GOT3 (cell line): Measurements from ENCODE around the gene GRAMD1A.
"Not testable (repeated sequence)": the region's sequence is repeated elsewhere in the genome, so short reads cannot be mapped to it uniquely, and the experiment has no call there.

Experiments used
- DNase-seq: peaks from one replicate; lab custom pipeline; 2025; ENCODE audit warnings: mixed read lengths; lab: John Stamatoyannopoulos, UW

GRAMD1A gene

DNA sequence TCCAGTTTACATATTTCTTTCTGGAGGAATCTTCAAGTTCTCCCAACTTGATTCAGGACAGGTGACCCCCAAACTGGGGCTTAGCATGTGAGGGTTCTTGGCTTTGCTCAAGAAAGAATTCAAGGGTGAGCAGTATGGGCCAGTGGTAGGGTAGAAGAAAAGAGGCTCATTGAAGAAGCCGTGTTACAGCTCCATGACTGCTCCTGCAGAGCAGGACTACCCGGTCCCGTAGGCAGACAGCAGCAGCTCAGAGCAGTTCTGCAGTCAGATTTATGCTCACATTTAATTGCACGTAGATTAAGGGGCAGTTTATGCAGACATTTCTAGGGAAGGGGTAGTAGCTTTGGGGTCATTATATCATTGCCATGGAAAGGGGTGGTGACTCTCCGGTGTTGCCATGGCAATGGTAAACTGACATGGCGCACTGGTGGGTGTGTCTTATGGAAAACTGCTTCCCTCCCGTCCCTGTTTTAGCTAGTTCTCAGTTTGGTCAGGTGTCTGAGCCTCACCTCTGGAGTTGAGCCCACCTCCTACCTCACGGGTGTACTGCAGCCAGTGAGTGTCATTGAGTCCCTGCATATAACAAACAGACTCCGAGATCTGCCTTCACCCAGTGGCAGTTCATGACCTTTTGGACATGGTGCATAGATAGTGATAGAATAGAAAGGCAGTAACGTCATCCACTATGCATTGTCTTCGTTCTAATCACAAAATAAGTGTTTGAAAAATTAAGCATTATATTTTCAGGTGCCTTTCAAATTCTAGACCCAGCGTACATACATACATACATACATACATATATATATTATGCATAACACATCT is 20.1 kb upstream of the GRAMD1A start:
- no peak for DNase-seq

DNA sequence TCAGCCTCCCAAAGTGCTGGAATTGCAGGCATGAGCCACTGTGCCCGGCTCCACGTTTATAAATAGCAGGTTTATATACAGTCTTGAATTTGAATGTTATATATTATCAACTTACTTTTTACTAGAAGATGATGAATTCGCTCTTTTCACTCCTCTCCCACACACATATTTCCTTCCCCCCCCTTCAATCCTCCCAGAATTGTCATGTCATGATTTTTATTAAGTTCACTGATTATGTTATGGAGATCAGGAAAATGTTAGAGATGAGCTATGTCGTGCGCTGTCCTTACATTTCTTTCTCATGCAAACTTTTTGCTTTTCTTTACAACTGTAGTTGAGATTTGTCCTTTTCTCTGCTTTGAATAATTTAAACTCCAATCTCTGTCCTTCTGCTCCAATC is 17.8 kb upstream of the GRAMD1A start:
- DNase-seq: no peak

DNA sequence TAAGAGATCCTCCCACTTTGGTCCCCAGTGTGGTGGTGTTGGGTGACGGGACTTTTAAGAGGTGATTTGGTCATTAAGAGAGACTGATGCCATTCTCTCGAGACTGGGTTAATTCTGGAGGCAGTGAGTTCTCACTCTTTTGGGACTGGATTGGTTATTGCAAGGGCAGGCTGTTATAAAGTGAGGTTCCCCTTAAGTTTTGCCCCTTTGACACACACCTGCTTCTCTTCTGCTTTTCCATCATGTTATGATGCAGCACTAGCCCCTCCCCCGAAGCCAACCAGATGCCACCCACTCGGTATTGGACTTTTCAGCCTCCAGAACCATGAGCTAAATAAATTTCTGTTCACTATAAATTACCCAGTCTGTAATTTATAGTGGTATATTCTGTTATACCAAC is 16.3 kb upstream of the GRAMD1A start:
- no peak for DNase-seq

DNA sequence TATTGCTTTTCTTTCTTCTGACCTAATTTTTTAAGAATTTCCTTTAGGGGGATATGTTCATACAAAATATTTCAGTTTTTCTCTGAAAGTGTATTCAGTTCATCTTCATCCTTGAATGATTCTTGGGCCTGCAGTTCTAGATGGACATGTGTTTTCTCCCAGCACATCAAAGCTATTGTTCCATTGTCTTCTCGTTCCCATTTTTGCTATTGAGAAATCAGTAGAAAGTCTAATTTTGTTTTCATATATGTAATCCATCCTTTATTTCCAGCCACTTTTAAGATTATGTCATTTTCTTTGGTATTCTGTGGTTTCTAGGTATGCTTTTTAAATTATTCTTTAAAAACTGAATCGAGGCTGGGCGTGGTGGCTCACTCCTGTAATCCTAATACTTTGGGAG is 15.8 kb upstream of the GRAMD1A start:
- DNase-seq: no peak

DNA sequence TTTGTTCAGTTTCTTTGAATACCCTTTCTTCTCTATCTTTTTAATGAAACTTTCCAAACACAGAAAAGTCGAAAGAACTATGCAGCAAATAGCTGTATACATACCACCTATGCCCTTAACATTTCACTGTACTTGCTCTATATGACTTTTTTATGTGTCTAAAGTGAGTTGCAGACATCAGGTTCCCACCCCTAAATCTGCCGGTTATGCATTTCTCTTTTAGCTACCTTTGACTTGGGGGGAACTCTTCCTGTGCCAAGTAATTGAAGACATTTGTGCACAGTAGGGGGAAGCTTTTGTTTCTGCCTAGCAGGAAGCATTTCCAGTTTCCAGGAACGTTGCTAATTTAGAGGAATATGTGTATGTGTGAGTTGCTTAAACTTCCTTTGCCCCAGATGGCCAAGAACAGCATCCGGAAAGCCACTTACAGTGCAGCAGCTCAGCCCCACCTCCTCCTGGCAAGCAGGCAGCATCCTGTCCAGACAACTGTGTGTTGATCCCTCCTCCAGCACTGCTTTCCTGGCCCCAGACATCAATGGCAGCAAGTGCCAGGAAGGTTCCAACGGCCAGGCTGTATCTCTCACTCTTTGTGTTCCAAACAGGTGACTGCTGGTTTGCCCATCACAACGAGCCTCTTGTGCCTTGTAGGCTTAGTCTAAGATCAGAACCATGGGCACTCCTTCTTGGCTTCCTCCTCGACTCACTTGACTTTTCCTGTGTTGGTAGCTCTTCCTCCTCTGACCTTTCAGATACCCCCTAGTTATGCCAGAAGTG is 14.7 kb upstream of the GRAMD1A start:
- DNase-seq: no peak

DNA sequence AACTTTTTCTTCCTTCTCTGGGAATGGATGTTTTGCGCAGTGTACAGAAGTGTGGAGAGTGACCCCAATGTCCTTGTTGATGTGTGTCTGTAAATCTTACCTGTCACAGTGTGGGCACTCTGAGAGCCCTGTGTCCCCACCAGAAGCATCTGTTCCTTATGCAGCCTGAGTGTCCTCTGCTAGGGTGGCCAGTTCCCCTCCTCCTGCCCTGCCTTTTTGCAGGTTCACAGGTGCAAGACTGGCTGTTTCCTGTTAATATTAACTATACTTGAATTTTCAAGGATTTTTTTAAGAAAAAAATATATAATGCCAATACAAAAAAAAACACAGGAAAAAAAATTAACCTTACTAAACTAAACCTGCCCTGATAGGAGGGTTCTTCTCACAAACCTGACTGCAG is 12.0 kb upstream of the GRAMD1A start:
- DNase-seq: no peak

DNA sequence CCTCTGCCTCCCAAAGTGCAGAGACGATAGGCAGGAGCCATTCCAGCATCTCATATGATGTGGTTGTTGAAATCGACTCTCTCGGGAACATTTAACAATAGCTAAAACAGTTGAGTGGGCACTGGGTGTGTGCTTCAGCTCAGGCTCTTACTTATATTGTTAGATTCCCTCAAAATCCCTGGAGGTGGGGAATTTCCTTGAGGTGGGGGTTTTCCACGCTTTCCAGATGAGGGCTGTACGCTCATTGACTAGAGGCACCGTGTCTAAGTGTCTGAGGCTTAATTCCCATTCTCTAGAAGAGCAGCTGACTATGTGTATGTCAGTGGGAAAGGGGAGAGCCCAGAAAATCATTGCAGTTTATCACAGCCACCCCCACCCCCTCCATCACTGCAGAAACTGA is 10.8 kb upstream of the GRAMD1A start:
- no peak for DNase-seq

DNA sequence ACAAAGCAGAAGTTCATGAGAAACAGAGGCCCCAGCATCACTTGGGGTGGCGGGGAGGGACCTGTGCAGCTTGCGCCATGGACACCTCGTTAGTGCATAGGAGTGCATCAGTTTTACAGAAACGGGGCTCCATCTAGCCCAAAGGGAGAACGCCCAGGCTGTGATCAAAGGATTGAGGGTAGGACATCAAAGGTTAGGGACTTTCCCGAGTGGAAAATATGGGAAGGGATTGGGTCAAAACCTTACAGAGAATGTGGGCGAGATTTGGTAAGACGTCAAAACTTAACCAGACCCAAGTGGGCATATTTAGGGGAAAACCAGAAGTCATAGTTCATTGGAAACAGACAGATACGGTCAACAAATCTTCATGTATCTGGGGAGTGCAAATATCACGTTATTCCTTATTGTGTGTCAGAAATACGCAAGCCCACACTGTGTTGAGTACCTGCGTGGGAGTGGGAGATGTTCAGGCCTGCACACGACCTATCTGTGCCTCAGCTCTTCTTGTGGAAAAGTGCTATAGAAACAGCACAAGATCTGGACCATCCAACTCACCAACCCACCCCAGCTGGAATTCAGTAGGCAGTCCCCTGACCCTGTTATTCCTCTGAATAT is 9.4 kb upstream of the GRAMD1A start:
- DNase-seq: no peak

DNA sequence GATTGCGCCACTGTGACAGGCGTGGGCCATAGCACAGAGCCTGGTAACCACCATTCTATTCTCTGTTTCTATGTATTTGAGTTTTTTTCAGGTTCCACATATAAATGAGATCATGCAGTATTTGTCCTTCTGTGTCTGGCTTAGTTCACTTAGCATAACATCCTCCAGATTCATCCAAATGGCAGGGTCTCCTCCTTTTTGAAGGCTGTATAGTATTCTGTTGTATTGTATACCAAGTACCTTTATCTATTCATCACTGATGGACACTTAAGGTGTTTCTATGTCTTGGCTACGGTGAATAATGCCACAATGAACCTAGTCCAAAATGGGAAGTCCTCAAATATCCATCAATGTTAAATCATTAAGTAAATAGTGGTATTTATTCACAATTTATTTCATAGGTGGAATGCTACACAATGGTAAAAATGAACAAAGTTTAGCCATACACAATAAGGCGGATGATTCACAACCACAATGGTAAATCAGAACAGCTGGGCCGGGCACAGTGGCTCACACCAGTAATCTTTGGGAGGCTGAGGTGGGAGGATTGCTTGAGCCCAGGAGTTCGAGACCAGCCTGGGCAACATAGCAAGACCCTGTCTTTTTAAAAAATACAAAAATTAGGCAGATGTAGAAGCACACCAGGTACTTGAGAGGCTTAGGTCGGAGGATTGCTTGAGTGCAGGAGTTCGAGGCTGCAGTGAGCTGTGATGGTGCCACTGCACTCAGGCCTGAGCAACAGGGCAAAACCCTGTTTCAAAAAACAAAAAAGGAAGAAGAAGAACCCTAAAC is 8.4 kb upstream of the GRAMD1A start:
- no peak for DNase-seq

DNA sequence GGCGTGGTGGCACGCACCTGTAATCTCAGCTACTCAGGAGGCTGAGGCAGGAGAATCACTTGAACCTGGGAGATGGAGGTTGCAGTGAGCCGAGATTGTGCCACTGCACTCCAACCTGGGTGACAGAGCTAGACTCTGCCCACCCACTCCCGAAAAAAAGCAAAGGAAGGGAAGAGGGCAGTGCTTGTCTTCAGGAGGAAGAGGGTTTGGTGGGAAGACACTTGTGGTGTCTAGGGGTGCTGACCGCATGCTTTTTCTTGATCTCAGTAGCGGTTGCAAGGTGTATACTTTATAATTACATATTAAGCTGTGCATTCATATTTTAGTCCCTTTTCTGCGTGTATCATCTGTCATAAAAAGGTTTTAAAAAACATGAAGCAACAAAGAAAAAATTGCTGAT is 7.5 kb upstream of the GRAMD1A start:
- DNase-seq: not testable (repeated sequence)

DNA sequence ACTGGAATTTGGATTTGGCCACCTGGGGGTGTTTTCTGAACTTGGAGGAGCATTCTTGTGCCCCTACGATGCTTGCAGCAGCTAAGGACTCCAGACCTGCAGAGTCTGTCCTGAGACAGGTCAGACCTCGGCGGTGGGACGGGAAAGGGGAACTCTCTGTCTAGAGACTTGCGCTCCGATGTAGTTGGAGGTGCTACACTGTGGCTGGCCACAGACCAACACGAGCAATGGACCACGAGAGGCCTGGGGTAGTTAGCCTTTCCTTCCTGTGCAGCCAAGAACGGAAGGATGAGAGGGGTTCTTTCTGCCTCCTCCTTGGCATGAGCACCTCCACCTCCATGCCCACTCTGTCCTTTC is 5.9 kb upstream of the GRAMD1A start:
- no peak for DNase-seq

DNA sequence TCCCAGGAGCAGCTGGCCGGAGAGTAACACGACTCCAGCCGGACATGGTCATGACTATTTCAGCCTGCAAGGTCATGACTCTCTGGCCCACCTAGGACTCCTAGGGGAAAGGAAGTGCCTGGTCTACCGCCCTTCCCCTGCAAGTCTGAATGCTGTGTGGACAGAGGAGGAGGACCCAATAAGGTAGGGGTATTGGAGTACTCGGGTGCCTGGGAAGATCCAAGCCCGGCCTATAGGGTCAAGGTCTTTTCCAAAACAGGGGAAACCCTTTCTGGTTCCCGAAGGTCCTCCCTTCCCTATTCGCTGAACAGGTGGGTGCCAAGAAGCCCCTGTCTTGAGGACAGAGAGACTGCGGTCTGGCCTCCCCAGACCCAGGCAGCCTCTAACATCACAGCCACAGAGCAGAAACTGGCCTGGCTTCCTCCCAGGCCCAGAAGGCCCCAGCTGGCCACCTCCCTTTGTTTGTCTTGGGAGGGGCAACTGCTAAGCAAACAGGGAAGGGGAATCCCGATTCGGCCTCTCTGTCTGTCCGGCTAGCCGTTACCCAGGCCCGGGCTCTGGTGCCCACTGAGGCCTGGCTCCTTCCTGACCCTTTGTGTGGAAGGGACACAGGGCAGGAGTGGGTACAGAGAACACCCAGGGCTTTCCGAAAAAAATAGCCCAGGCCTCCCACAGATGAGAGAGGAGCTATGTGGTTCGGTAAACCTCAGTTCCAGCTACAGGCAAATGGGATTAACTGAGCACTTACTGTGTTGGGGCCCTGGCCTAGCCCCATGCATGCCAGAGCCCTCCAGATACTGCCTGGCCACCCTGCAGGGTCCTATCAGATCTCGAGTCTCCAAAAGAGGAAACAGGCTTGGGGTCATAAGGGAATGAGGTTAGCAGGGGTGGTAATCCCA is 5.2 kb upstream of the GRAMD1A start:
- DNase-seq: no peak

DNA sequence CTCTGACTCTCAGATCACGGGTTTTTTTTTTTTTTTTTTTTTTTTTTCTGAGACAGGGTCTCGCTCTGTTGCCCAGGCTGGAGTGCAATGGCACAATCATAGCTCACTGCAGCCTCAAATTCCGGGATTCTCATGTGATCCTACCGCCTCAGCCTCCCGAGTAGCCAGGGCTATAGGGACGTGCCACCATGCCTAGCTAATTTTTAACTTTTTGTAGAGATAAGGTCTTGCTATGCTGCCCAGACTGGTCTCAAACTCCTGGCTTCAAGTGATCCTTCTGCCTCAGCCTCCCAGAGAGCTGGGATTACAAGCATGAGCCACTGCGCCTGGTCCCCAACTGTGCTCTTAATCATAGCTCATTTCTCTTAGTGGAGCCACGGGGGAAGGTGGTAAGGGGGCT is 4.6 kb upstream of the GRAMD1A start:
- DNase-seq: no peak

DNA sequence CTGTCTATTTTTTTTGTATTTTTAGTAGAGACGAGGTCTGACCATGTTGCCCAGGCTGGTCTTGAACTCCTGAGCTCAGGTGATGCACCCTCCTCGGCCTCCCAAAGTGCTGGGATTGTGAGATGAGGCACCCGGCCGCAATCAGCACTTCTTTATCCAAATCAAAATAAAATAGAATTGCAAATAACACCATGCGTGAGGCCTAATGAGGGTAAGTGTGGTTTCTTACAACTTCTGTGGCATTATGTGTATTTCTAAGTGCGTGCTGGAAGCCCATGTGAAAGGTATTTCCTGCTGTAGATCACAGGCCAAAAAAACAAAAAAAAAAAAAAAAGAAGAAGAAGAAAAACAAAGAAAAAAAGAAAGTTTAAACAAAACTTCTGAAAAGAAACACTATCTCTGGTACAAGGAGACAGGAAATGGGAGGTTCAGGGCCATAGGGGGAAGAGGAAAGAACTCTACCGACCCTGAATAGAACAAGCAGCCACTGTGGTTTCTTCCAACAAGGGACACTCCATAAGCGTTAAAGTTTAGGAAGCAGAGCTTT is 3.0 kb upstream of the GRAMD1A start:
- DNase-seq: no peak

DNA sequence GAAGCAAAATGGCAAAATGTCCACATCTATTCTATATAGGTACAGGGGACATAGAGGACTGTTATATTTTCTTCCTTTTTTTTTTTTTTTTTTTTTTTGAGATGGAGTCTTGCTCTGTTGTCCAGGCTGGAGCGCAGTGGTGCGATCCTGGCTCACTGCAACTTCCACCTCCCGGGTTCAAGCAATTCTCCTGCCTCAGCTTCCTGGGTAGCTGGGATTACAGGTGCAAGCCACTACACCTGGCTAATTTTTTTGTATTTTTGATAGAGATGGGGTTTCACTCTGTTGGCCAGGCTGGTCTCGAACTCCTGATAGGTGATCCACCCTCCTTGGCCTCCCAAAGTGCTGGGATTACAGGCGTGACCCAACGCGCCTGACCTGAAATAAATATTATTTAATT is 1.9 kb upstream of the GRAMD1A start:
- not testable (repeated sequence) for DNase-seq

DNA sequence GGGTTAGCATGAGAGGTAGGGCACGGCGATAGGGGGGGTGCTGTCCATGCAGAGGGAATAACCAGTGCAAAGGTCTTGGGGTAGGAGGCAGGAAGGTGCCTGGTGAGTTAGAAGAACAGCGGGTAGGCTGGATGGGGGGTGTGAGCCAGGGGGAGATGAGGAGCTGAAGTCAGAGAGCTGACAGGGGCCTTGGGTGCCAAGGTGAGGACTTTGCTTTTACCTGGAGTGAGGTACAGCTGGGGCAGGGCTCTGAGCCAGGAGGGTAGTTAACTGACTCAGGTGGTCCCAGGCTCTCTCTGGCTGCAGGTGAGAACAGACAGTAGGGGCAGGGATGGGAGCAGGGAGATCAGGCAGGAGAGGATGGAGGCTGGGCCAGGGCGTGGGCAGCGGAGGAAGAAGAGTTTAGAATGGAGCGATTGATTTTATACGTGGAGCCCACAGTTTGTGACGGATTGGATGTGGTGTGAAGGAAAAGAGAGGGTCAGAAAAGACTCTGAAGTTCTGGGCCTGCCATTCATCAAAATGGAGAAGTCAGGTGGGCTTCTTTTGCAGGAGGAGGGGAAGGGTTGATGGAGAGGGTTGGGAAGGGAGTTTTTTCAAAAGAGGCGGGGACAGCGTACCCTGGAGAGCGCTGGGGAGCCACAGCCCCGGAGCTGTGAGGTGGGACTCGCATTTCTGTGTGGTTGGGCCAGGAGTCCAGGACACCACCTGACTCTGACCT is 1.2 kb upstream of the GRAMD1A start:
- DNase-seq: no peak

DNA sequence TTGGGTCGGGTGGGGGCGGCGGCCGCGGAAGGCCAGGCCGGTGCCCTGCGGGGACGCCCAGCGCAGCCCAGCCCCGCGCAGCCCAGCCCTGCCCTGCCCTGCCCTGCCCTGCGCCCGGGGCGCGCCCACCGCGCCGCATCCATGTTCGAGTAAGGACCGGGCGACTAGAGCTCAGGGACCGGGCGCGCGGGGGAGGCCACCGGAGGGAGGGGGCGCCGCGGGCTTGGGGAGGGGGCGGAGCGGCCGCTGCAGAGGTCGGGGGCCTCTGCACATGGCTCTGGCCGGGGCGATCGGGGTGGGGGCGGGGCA is 169 bp downstream of the GRAMD1A start:
- no peak for DNase-seq

DNA sequence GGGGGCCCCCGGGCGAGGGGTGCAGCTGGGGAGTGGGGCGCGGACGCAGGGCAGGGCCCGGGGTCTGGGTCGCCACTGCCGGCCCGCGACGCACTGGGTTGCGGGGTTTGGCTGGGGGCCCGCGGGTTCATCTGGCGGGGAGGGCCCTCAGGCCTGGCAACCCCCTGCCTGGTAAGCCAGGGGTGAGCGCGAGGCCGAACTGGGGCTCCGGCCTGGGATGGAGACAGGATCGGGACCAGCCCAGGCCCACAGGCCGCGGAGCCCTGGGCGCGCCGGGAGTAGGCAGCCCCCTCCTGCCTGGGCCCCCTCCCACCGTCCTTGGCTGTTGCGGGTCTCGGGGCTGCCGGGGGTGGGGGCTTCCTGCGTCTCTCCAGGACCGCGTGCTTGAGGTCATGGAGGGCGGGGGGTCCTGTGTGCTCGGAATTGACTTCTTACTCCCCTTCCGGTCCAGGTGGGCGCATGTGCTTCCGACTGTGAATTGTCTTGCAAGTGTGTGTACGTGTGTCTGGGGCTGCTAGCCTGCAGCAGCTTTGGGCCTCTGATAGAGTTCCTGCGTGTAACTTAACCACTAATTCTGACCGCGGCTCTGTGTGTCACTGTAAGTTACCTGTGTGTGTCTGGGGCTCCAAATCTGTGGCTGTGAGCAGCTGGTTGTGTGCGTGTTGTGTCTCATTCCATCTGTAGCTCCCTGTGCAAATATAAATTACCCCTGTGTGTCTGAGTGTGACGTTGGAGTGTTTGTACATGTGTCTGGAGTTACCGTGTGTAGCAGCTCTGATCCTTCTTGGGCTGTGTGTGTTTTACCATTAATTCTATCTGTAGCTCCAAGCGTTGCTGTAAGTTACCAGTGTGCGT is 751 bp downstream of the GRAMD1A start:
- no peak for DNase-seq

DNA sequence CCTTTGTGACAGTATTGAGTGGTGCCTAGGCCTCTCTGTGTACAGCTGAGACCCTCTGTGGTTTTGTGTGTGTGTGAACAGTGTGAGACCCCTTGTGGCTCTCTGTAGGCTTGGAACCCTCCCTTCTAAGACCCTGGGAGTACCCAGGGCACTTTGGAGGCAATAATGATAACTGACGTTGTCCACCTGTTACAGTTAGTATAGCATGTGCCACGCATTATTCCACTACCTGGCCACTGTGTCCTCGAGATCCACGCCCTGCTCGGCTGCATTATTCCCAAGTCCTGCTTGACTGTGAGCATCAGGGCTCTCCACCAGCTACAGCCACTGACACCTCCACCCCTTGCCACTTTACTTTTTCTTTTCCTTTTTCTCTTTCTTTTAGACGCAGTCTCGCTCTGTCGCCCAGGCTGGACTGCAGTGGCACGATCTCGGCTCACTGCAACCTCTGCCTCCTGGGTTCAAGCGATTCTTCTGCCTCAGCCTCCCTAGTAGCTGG is 2.0 kb downstream of the GRAMD1A start:
- DNase-seq: no peak
